GF-D8 (cell line): ENCODE results near the gene OXGR1.
"Not testable (repeated sequence)": the region's sequence is repeated elsewhere in the genome, so short reads cannot be mapped to it uniquely, and the experiment has no call there.

ENCODE experiments used
- DNase-seq: peaks from one replicate; lab custom pipeline; 2025; lab: John Stamatoyannopoulos, UW

OXGR1 gene

DNA sequence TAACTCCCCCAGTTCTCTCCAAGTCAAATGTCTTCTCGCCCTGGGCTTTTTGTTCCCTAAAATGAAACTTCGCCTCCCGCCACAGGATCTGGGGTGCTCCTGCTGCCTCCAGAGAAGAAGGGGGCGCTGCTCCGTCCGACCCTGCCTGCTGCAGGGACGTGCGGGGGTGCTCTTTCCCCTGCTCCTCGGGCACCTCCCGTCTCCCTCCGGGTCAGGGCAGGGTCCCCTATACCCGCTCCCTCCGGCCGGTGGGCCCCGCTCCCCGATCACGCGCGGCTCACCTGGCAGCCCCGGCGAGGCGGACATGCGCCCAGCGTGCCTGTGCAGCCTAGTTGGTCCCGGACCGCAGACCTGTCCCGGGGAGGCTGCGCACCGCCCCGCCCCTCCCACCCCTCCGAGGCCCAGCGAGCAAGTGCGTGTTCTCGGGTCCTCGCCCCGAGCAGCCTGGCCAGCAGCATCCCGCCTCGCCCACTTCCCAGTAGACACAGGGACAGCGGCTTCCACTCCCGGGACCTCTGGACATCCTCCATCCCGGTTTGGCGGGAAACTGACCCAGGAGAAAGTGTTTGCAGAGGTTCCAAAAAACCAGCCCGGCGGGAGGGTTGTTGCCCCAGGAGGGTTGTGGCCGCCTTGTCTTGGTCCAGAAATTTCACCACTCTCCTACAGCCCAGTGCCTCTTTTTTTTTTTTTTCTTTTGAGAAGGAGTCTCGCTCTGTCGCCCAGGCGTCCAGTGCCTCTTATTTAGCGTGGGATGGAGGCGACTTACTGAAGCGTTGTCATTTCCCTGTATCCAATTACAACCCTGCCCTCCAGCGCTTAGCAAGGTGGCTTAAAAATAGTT, at the start of gene OXGR1:
TSS of gene OXGR1 (minus strand) at position 460 of the 841 bp plus-strand sequence. CDS start 6,717 bp downstream, outside the sequence.
- DNase-seq, result no peak

DNA sequence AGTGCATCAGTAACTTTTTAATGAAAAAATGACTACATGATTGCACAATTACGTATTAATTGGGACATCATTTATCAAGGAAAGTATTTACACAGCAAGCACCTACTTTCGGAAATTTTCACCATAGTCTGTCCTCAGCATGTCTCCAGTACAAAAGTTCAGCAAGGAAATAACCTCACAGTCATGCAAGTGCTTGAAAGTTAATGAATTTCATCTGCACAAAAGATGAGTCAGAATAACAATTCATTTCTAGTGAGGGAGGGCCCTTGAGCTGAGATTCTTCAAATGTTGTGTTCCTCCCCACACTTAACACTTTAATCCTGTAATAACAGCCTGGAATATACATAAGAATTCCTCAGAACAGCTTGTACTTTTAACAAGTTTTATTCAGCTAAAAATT, 49.0 kb upstream of the OXGR1 start:
- DNase-seq, result no peak

DNA sequence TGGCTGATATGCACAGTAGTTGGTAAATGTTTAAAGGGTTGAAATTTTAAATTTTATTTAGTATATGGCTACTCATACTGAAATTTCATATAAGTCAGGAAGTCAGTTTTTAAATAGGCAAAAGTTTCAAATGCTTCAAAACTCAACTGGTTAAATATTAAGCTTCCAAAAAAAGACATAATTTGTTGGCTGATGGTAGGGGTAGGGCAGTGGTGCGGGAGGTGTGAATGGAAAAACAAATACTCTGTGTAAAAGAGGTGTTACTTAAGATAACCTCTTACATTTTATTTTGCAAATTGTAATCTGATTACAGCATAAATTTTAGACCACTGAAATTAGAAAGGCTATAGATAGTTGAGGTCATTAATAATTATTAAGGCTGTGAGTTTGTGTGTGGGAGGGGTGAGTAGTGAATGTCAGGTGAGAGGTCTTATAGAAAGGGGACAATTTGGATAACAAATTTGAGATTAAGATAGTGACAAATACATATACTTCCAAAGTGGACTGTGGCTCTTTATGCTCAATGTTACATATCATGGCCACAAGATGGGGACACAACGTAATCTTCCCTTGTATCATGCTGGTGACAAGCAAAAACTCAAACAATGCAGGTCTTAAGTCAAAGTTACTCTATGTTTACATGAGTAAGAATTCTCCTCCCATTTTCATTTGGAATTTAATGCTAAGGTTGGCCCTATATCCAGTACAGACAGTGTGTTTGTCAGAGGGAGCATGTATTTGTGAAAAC, 36.6 kb upstream of the OXGR1 start:
- DNase-seq, result no peak

DNA sequence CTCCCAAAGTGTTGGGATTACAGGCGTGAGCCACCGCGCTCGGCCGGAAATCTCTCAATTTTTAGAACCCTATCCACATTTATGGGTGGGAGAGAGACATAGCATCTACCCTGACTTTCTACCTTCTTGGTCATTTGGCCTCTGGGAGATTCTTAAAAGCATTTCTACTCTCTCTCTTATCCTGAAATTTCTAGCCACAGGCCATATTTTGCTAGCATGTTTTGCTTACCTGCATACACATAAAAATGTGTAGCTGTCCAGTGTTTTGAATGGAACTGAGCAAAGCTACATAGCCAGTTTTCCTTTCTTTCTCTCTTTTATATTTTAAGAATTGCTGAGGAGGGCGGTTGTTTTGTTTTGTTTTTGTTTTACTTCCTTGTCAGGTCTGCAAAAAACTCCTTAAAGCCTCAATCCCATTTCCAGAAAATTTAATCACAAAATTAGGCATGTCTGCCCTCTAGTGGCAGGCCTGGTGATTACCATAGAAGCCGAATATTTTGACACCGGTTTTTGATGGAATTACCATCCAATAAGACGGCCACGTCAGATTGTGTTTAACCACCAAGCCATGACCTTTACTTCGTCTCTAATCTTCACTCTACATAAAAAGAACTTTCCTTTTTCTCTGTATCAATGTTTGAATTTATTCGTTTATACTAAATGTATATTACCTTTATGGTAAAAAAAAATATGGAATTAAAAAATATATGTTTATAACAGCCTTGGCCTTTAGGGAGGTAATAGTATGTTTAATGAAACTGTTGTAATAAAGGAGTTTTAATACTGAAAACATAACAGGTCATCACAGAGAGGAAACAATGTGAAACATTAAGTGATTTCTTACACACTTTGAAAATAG, 34.4 kb upstream of the OXGR1 start:
- no peak for DNase-seq

DNA sequence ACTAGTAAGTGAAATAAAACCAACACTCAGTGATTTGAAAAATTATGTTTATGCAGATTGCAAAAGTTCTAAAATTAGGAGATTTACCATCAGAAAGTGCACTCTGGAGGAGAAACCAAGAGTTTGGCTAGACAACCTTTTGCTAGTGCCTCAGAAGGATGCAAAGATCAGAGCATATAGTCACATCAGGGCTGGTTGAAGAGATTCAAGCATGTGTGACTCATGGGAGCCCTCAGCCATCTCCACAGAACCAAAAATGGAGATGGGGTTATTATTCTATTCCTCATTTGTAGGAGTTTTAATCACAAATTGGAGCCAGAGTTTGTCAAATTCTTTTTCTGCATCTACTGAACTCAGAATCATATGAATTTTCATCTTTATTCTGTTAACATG, 32.9 kb upstream of the OXGR1 start:
- DNase-seq, result no peak

DNA sequence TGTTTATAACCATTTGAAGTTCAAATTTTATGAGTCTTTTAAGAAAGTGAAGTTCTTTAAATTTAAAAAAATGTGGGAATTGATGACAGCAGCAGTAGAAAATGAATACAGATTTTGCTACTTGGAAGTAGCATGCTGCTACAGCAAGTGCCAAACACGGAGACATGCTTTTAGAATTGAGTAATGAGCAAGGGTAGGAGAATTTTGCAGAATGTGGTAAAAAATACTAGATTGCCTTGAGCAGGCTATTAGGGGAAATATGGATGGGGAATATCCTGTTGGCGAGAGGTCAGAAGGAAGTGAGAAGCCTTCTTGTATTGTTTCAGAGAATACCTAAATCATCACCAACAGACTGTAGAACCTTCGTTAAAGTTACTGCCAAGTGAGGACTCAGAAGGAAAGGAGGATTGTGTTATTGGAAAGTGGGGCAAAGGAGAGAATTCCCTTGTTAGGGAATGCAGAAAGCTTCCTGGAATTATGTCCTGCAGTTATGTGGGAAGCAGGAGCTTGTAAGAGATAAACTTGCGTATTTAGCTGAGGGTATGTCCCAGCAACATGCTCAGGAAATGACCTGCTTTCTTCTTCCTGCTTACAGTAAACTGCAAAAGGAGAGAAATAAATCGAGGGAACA, 32.4 kb upstream of the OXGR1 start:
- no peak for DNase-seq

DNA sequence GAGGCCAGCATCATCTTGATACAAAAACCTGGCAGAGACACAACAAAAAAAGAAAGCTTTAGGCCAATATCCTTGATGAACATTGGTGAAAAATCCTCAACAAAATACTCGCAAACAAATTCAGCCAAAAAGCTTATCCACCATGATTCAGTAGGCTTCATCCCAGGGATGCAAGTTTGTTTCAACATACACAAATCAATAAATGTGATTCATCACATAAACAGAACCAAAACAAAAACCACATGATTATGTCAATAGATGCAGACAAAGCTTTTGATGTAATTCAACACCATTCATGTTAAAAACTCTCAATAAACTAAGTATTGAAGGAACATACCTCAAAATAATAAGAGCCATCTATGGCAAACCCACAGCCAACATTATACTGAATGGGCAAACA, 29.5 kb upstream of the OXGR1 start:
- DNase-seq, result not testable (repeated sequence)

DNA sequence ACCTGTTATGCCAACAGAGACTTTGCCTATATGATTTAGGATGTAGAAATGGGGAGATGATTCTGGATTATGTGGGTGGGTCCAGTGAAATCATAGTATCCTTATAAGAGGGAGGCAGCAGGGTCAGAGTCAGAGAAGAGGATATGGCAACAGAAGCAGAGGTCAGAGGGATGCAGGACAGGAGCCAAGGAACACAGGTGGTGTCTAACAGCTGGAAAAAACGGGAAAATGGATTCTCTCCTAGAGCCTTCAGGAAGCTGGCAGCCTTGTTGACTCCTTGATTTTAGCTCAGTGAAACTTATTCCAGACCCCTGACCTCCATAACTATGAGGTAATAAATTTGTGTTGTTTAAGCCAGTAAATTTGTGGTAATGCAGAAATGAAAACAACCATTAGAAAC, 28.8 kb upstream of the OXGR1 start:
- DNase-seq, result no peak

DNA sequence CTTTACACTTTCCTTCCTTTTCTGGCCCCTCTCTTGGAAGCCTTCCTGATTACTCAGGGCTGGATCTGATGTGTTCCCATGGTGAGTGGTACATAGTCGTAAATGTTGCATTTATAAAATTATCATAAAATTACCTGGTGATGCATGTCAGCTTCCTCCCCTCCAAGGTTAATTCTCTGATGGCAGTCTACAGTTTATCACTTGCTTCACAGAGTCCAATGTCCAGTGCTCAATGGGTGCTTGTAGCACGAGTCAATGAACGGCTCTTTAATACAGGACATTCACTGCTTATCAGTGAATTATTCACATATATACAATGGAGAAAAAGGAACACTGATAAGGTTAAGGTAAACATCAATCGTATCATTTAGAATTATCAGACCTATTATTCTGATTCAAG, 27.0 kb upstream of the OXGR1 start:
- DNase-seq, result no peak

DNA sequence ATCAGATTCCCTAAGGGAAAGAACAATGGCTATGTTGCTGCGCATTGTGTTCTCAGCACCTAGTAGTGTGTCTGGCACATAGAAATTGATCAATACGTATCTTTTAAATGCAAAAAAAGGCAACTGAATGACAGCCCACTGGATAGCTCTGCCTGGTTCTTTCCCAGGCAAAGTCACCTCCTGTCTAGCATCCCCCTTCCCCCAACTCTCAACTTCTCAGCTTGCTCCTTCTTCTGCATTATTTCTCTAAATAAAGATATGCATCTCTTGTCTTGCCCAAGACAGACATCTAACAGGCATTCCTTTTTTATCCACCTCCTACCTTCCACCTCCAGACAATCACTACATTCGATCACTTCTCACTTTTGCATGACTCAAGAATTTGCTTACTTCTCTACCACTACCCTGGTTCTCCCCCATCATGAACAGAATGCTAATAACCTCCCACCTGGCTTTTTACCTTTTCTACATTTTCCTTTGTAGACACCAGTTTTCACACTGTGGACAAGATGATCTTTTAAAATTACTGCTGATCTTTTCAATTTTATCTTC, 26.5 kb upstream of the OXGR1 start:
- DNase-seq, result no peak

DNA sequence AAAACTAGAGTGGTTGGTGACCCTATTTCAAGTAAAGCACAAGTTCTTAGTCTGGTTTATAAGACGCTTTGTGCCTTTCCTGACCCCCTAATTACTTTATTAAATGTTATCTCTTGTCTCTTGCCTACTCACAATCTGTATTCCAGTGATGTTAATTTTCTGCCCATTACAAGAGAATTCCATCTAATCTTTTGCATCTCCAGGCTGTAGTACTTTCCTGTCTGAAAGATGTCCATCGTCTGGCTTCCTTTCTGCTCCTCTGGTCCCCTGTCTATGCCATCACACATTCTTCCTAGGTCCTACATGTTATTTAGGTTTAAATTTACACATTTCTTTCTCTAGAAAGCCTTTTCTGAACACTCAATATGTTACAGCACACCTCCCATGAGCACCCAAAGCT, 25.9 kb upstream of the OXGR1 start:
- no peak for DNase-seq

DNA sequence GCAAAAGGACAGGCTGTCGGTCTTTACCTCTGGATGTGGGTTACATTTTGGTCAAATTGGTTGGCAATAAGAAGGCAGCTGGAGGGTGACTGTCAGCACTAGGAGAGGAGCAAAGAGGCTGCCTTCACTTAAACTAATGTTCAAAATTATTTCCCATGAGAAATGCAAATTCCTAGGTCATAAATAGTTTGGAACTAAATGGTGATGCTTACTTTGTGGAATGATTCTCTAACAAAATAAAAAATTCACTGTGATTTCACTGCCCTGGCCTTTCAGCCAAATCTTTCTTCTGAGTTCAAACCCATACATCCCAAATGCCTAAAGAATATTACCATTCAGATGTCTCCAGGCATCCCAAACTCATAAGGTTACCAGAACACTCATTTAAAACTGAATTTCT, 25.0 kb upstream of the OXGR1 start:
- DNase-seq, result no peak

DNA sequence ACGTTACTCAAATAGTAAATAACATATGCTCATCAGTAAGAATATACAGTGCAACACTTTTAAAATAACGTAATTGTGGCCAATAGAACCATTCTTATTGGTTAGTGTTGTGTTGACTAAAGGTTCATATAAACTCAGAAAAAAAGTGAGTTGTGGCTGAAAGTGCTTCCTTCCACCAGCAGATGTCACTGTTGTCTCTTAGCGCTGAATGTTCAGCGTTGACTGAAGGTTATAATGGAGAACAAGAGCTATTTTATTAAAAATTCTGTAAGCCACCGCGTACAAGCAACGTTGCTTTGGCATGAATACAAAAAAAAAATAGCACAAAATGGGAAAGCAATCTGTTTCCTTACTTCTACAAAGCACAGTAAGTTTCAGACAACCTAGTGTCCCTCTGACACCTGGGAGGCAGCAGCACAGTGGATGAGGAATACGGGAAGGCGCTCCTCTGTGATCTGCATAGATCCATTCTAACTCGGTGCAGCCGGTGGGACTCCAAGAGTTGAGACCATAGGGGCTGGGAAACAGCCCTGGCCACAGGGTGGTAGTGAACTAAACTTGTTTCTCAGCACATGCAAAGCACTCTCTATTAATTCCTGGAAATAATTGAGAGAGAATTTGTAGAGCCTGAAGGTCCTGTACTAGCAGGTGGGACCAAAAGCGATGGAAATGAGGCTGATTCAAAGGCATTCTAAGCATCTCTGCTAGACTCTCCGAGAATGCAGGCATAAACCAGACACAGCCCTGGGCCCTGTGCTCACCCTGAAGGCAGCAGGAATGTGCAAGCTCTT, 23.9 kb upstream of the OXGR1 start:
- DNase-seq, result no peak

DNA sequence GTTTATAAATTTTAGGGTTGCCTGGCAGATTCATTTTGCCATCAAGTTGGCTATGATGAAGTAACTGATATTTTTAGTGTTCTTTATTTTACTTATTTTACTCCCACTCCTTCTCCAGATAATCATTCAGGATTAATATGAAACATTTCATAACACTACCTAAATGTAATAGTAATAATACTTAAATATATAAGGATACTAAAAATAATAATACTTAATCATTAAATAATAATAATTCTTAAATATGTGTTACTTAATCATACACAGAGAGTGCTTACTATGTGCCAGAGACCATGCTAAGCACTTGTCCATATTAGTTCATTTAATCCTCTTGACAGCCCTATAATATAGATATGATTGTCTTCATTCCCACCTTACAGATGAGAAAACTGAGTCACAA, 23.0 kb upstream of the OXGR1 start:
- DNase-seq, result no peak

DNA sequence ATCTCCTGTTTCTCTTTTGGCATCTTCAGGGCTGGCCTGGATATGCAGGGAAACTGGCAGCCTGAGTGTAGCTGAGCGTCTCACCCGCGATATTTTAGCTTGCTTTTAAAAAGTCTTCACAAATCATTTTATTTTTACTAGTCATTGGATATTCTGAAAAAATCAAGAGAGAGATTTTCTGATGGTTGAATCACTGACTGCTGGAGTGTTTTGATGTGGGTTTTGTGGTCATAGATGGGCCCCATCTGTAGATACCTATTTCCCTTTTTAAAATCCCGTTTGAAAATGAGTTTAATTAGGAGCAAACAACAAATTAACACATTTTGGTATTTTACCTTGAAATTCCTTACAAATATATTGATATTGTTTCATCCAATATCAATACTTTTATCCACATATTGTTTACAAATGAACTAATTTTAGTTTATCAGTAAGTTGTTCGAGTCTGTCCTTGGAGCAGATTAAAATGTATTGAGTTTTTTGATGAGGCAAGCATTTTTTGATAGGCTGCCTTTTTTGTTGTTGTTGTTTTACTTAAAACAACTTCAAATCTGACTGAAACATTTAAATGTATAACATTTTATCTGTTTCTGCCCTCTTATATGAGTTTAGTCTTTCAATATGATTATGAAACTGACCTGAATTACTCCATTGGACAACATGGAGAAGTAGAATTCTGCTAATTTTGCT, 21.5 kb upstream of the OXGR1 start:
- no peak for DNase-seq

DNA sequence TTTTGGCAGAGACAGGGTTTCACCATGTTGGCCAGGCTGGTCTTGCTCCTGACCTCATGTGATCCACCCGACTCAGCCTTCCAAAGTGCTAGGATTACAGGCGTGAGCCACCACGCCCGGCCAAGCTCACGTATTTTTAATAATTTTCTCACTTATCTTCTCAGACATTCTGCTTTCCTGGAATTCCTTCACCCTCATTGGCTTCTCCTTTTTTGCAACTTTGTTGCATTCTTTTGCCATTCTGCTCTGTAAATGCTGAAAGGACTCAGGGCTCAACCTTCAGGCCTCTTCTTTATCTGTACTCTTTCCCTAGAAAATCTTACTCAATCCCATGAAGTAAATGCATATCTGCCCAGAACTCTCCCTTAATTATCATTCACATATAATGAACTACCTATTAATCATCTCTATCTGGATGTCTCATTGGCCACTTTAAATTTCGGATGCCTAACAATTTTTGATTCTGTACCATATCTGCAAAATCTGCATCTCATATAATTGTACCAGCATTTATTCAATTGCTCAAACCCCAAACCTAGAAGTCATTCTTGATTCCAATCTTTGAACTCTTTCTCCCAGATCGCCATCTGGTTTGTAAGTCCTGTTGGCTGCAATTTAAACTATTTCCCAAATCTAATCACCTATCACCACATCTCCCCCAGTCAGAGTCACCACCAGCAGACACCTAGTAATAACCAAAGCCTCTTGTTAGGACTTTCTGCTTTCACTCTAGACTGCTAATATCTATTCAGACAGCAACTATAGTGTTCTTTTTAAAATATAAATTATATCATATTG, 18.2 kb upstream of the OXGR1 start:
- no peak for DNase-seq

DNA sequence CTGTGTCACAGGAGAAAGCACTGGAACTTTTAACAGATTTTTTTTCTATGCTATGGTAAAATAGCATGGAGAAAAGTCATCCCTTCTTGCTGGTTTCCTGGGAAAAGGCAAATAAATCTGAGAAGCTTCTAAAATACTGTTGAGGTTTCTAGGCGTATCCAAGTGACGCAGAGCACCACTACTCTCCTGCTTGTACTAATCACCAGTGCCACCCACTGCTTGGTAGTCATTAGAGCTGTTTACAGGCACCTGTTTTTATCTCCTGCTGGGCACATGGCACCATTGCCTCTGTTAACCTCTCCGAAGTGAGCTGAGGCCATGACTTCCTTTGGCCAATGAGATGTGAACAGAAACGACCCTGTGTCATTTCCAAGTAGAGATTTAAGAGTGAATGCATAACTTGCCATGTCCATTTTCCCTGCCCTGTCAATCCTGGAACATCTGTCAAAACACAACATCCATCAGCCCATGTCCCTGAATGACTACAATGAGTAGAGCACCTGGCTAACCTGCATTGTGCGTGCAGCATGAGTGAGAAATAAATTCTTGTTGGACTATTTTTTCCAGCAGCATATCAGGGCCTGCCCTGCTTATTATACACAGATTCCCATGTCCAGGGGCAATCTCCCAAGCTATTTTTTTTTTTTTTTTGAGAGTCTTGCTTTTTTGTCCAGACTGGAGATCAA, 17.3 kb upstream of the OXGR1 start:
- no peak for DNase-seq

DNA sequence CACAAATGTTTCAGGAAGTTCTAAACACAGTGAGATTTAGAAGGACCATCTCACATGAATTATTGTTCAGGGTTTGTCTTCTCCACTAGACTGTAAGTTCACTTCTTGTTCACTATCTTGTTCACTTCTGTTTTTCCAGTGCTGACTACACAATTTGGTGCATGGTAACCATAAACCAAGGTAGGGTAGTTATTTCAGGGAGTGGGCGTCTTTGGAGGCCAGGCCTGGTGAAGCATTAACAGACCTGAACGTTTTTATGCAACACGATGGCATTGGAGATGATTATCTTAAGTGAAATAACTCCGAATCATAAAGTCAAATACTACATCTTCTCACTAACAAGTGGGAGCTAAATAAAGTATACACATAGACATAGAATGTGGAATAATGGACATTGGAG, 14.4 kb upstream of the OXGR1 start:
- no peak for DNase-seq
